CD4-positive, alpha-beta T cell treated with Interleukin-1 beta for 1 hour (primary cell): ENCODE data around the gene PSG7.
"Not testable (repeated sequence)": the region's sequence is repeated elsewhere in the genome, so short reads cannot be mapped to it uniquely, and the experiment has no call there.

ENCODE experiments used
- DNase-seq, 2 donors: peaks; one replicate each; pipeline ENCODE4 v3.0.0-alpha.2; 2020 to 2022

The PSG7 gene

GRCh38 chr19:42913516-42913915 lies 23.5 kb downstream of the PSG7 start:
- DNase-seq, result not testable (repeated sequence)

DNA sequence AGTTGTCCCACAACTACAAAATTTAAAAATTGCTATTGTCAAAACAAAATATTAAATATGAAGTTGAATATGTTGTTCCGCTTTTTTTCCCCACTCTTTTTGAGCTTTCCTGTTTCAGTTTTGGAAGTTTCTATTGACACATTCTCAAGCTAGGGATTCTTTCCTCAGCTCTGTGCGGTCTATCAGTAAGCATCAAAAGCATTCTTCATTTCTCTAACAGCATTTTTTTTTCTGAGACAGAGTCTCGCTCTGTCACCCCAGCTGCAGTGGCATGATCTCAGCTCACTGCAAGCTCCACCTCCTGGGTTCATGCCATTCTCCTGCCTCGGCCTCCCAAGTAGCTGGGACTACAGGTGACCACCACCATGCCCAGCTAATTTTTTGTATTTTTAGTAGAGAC lies 24.1 kb downstream of the PSG7 start:
- DNase-seq, result not testable (repeated sequence)

- not testable (repeated sequence) for DNase-seq
Observed at GRCh38 chr19:42911731-42912130, 25.3 kb downstream of the PSG7 start.

DNA sequence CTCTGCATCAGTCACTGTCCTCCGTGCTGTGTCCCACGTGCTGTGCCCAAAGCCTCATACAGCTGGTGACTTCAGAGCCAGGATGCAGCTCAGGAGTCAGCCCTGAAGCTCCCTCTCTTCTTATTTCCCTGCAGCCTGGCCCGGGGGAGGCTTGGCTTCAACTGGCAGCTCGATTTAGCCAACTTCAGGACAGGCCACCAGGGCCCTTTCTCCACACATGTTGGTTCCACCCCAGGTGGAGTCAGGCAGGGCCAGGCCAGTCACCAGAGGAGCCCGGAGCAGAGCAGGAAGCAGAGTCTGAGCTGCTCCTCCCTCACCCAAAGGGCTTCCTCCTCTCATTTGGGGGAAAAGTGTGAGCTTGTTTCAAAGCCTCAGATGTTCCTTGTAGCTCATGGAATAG lies 30.8 kb downstream of the PSG7 start:
- DNase-seq, result not testable (repeated sequence)

DNA sequence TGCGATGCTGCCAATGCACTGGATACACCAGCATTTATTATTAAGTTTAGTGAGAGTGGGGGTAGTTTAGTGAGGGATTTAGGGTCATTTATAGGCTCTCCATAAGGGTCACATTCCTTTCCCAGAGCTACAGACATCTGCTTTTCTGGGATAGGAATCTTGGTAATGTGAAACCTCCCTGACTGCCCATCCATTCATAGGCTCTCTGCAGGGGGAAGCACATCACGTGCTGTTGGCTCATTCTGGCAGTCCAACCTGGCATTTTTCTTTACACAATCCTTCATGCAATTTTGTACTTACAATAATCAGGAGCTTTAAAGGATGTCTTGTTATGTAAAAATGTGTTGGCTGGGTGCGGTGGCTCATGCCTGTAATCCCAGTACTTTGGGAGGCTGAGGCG lies 36.4 kb downstream of the PSG7 start:
- not testable (repeated sequence) for DNase-seq

DNA sequence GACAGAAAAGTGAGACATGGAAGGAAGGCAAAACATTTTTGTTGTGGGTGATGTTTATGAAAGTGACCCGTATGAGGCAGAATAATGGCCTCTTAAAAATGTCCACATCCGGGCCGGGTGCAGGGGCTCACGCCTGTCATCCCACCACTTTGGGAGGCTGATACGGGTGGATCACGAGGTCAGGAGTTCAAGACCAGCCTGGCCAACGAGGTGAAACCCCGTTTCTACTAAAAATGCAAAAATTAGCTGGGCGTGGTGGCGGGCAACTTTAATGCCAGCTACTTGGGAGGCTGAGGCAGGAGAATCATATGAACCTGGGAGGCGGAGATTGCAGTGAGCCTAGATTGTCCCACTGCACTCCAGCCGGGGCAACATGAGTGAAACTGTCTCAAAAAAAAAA lies 37.3 kb downstream of the PSG7 start:
- not testable (repeated sequence) for DNase-seq

DNA sequence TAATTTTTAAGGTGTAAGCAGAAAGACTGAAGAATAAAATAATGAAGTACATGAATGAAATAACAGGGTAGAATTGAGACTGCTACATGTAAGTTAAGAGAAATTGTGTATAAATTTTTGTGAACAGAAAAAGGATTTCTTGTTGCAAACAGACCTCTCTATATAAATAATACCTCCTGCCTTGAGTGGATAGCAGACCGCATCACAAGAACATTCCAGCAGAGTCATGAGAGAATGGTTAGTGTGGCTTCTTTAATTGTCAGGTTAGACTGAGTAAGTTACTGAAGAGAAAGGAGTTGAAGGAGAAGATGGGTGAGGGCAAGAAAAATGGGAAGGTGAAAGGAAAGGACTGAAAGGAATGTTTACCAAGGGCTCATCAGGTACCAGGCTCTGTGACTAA lies 37.9 kb downstream of the PSG7 start:
- not testable (repeated sequence) for DNase-seq

DNA sequence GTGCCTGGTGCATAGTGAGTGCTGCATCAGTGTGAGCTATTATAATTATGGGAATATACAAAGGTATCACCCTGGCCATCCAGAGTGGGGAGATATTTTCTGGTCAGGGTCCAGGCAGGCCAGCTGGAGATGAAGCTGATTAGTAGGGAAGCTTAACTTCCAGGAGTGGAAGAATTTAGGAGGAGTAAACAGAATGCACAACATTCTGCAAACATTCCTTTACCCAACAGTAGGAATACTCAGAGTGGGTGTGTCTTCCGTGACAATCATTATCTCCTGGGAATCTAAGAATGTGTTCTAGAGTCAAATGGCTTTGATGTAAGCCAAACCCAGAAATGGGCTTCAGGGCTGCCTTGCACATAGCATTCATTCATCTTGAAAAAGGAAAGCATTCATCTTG lies 38.4 kb downstream of the PSG7 start:
- not testable (repeated sequence) for DNase-seq

DNA sequence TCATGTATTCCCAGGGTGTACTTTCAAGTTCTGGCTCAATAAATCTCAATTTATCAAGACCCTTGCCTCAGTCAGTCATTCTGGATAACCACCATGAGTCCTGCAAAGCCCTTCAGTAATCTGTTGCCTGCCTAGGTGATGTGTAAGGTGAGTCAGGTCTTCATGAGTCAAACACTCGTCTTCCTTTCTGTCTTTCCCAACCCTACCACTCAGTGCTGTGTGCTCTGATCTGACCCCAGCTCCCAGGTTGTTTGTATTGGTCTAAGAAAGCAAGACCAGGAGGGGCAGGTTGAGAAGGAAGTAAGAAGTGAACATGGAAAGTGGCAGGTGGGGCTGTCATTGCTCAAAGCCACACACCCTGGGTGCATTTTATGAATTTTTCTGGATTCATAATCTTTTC lies 39.3 kb downstream of the PSG7 start:
- DNase-seq, result not testable (repeated sequence)

GRCh38 chr19:42890446-42890845 lies 46.6 kb downstream of the PSG7 start:
- not testable (repeated sequence) for DNase-seq

- not testable (repeated sequence) for DNase-seq
Observed at GRCh38 chr19:42887876-42888445, 49.0 kb downstream of the PSG7 start.

DNA sequence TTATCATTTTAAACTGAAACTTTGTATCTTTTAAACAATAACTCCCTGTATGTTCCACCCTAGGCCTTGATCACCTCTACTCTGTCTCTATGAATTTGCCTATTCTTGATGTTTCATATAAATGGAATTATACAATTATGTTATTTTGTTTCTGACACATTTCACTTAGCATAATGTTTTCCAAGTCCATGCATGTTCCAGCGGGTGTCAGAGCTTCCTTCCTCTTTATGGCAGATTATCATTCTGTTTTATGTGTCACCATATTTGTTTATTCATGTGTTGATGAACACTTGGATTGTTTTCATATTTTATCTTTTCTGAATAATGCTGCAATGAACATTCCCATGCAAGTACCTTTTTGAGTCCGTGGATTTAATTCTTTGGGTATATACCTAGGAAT lies 54.3 kb downstream of the PSG7 start:
- DNase-seq, result not testable (repeated sequence)

DNA sequence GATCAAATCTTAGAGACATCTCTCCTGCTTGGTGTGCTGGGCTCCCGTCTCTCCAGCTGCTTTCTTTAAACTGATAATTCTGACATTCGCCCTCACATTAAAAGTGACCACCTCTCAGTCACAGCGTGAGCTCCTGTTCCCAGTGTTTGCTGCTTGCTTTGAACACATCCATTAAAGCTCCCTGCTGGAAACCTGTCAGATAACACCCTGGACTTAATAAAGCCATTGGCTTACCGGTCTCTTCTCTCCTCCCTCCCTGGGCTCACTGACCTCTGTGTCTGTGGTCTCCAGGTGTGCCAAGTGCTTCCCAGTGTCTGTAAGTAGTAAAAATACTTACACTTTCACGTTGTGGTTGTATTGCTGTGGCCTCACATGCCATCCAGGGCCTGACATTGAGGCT lies 55.0 kb downstream of the PSG7 start:
- not testable (repeated sequence) for DNase-seq

DNA sequence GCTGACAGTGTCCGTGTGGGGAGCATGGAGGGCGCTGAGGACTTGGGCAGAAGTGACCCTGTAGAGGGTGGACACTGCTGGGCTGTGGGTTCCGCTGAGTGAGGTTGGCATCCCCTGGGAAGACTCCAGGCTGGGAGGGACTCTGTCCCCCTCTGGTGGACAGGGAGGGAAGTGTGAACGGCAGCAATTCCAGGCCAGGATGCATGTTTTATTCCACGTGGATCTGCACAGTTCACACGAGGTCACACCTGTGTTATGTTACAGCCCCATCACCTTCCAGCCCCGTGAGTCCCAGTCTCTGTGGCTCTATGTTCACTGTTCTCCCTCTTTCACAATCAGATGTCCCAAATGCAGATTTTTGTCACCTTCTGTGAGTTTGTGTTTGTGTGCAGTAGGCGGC lies 55.7 kb downstream of the PSG7 start:
- DNase-seq, result not testable (repeated sequence)

DNA sequence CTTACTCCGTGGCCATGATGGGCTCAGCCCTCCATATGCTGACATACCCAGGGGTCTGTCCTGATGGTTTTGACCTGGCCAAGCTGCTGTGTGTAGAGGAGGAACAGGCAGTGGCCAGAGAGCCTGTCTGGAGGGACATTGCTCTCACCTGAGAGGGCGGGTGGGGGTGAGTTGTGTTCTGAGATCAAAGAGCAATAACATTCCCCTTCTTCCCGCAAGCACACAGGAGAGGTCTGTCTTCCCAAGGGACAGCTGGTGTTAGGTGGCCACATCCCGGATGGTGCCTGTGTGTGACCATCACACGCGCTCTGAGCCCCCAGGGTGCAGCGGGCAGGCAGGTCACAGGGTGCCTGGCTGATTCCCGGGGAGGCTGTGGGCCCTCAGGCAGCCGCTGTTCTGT lies 56.4 kb downstream of the PSG7 start:
- DNase-seq, result not testable (repeated sequence)

GRCh38 chr19:42879613-42880012 lies 57.4 kb downstream of the PSG7 start, which contains the start of gene PSG1:
PSG1 (minus strand) TSS chr19:42879713; CDS start chr19:42879581, 132 bp downstream.
- DNase-seq, result no peak

DNA sequence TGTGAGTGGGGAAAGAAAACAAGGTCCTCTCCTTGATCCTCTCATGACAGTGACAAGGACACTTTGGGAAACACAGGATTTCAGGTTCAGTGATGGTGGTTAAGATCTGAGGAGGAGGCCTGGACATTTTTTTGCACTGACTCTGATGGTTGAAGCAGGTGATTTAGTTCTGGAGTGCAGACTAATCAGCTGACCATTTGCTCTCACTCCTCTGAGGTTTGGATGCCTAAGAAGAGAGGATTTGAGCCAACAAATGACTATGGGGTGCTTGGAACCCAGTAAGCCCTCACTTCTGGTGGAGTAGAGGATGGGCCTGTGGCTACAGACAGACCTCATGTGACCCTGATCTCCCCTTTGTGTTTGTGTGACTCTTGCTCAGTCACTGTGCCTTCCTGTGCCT lies 60.4 kb downstream of the PSG7 start:
- DNase-seq, result not testable (repeated sequence)

- DNase-seq, result not testable (repeated sequence)
Observed at GRCh38 chr19:42875881-42876280, 61.1 kb downstream of the PSG7 start.

- DNase-seq, result not testable (repeated sequence)
Observed at GRCh38 chr19:42874901-42875813, 61.9 kb downstream of the PSG7 start.

GRCh38 chr19:42874136-42874535 lies 62.9 kb downstream of the PSG7 start:
- DNase-seq, result not testable (repeated sequence)
